Measurements from ENCODE around the gene HTR3D.

GRCh38 chr3:184031187-184031792, at the start of gene HTR3D:
- no peak for TF ChIP-seq CTCF (conservative IDR thresholded peaks at IDR 0.05)
- no peak for TF ChIP-seq ZFX (IDR thresholded peaks at IDR 0.05)
